Measurements from ENCODE around the gene PRKAR2B.

Gene PRKAR2B

DNA sequence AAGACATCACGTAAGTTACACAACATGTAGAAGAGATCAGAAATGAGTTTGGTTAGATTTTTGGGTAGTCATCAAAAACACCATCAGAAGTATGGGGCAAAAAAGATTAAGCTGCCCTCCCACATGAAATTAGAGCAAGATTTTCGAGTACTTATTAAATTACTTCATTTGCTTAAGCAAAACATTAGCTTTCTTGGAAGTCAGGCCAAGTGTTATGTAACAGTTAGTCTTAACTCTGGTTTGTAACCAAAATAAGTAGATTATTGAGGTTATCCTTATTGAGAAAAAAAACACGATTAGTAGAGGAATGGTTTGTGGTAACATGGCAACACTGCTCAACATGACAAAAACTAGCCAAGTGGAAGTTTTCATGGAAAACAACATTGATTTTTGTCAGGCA lies 162.2 kb downstream of the PRKAR2B start:
- TF ChIP-seq, protein P1, sequence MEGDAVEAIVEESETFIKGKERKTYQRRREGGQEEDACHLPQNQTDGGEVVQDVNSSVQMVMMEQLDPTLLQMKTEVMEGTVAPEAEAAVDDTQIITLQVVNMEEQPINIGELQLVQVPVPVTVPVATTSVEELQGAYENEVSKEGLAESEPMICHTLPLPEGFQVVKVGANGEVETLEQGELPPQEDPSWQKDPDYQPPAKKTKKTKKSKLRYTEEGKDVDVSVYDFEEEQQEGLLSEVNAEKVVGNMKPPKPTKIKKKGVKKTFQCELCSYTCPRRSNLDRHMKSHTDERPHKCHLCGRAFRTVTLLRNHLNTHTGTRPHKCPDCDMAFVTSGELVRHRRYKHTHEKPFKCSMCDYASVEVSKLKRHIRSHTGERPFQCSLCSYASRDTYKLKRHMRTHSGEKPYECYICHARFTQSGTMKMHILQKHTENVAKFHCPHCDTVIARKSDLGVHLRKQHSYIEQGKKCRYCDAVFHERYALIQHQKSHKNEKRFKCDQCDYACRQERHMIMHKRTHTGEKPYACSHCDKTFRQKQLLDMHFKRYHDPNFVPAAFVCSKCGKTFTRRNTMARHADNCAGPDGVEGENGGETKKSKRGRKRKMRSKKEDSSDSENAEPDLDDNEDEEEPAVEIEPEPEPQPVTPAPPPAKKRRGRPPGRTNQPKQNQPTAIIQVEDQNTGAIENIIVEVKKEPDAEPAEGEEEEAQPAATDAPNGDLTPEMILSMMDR (IDR thresholded peaks at IDR 0.05; ENCODE audit: poor library complexity, severe bottlenecking), result no peak
- no peak for ATAC-seq (ENCODE audit: low read depth)
- H3K4me1 ChIP-seq (ENCODE audit: insufficient read depth, poor library complexity, severe bottlenecking), result no peaks in the 10 kb centered on the region
- no peaks in the 10 kb centered on the region for H3K9me3 ChIP-seq (ENCODE audit: severe bottlenecking)
- no peak overlapping the region for H3K4me3 ChIP-seq (ENCODE audit: severe bottlenecking)
- H3K27ac ChIP-seq (ENCODE audit: poor library complexity, severe bottlenecking), result no peak overlapping the region
- H3K36me3 ChIP-seq (ENCODE audit: low read depth), result peaks cover 31% of the 10 kb centered on the region
- H3K27me3 ChIP-seq (ENCODE audit: insufficient read depth, poor library complexity, severe bottlenecking), result no peaks in the 10 kb centered on the region
- no peak for DNase-seq (ENCODE audit: low spot score)

DNA sequence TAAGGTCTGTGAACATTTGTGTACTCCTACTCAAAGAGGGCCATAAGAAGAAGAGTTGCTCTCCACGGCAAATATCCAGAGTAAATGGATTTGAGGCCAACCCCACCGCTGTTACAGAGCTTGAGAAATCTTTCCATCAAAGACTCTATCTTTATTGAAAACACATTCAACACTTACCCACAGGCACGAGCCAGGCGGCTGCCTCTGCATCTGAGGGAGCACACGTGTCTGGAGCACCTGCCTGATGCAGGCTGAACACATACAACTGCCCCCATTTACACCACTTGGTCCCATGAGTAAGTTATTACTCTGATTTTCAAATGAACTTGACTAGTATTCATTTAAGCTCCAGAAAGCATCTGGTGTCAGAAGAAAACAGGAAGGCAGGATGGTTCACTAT lies 163.0 kb downstream of the PRKAR2B start:
- peaks cover 23% of the 10 kb centered on the region for H3K36me3 ChIP-seq (ENCODE audit: low read depth)
- H3K4me3 ChIP-seq (ENCODE audit: severe bottlenecking), result no peak overlapping the region
- ATAC-seq (ENCODE audit: low read depth) (no peak), DNase-seq (ENCODE audit: low spot score) (no peak)
- no peak overlapping the region for H3K27ac ChIP-seq (ENCODE audit: poor library complexity, severe bottlenecking)
- TF ChIP-seq, protein P1 (IDR thresholded peaks at IDR 0.05; ENCODE audit: poor library complexity, severe bottlenecking), result no peak
- H3K27me3 ChIP-seq (ENCODE audit: insufficient read depth, poor library complexity, severe bottlenecking), result no peaks in the 10 kb centered on the region
- H3K9me3 ChIP-seq (ENCODE audit: severe bottlenecking), result no peaks in the 10 kb centered on the region
- H3K4me1 ChIP-seq (ENCODE audit: insufficient read depth, poor library complexity, severe bottlenecking), result no peaks in the 10 kb centered on the region

DNA sequence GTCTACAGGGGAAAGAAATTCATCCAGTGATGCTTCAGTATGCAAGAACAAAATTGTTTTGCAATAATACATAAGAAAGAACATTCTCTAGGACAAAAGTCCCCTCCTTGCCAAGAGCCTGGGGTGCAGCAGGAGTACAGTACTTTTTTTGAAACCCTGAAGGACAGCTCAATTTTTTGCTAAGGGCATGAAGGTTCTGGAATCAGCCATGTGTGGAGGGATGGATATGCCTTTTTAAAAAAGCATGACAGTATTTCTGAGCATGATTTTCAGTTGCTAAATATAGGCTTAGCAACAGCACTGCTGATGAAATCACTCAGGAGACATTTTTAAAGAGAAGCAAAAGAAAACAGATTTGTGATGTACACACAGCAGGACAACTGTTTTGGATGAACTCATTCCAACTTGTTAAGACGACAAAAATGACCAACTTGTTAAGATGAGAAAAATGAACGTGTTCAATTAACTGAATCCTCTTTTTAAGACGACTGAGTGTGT lies 163.6 kb downstream of the PRKAR2B start:
- peaks cover 17% of the 10 kb centered on the region for H3K36me3 ChIP-seq (ENCODE audit: low read depth)

DNA sequence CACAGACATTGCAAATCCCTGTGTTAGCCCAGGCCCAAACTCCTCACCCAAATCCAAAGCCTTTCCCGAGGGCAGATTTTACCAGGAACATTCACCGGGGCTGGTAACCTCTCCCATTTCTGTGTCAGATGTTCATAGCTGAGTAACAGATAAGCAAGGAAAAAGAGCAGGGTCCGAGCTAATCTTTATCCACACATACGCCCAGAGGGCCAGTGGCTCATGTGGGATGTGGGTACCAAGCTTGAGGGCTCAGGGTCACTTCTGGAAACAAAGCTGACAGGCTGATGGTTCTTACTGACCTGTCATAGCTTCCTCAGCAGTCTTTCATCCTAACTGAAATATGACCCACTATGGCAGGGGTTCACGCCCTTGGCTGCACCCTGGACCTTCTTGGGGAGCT lies 164.1 kb downstream of the PRKAR2B start:
- H3K36me3 ChIP-seq (ENCODE audit: low read depth), result peaks cover 16% of the 10 kb centered on the region

More for the DNA sequence above, 163.6 kb downstream of the PRKAR2B start:
- no peaks in the 10 kb centered on the region for H3K4me1 ChIP-seq (ENCODE audit: insufficient read depth, poor library complexity, severe bottlenecking)
- H3K27ac ChIP-seq (ENCODE audit: poor library complexity, severe bottlenecking), result no peak overlapping the region
- H3K4me3 ChIP-seq (ENCODE audit: severe bottlenecking), result no peak overlapping the region
- H3K9me3 ChIP-seq (ENCODE audit: severe bottlenecking), result no peaks in the 10 kb centered on the region
- no peak for DNase-seq (ENCODE audit: low spot score)
- no peaks in the 10 kb centered on the region for H3K27me3 ChIP-seq (ENCODE audit: insufficient read depth, poor library complexity, severe bottlenecking)
- TF ChIP-seq, protein P1 (IDR thresholded peaks at IDR 0.05; ENCODE audit: poor library complexity, severe bottlenecking), result no peak
- no peak for ATAC-seq (ENCODE audit: low read depth)

DNA sequence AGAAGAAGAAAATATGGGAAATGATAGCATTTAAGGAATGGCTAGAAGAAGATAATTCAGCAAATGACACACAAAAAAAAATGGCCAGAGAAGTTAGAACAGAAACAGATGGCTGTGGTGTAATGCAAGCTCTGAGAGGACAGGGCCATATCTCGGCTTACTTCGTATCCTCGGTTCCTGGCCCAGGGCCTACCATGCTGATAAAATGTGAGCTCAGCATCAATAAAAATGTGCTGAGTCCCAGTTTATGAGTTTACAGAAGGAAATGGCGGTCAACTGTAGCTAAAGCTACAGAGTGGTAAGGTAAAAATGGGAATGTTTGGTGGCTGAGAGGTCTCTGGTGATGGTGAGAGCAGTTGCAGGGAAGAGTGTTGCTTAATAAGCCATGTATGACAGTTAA lies 165.1 kb downstream of the PRKAR2B start:
- Histone ChIP-seq H3K36me3 (ENCODE audit: low read depth) (peaks cover 9% of the 10 kb centered on the region; the same call in 1 of the 2 replicates), H3K9me3 (ENCODE audit: severe bottlenecking) (no peaks in the 10 kb centered on the region), H3K4me3 (ENCODE audit: severe bottlenecking) (no peak overlapping the region), H3K27ac (ENCODE audit: poor library complexity, severe bottlenecking) (no peak overlapping the region), H3K4me1 (ENCODE audit: insufficient read depth, poor library complexity, severe bottlenecking) (no peaks in the 10 kb centered on the region), H3K27me3 (ENCODE audit: insufficient read depth, poor library complexity, severe bottlenecking) (no peaks in the 10 kb centered on the region)
- ATAC-seq (ENCODE audit: low read depth) (no peak), DNase-seq (ENCODE audit: low spot score) (no peak)
- TF ChIP-seq, protein P1 (IDR thresholded peaks at IDR 0.05; ENCODE audit: poor library complexity, severe bottlenecking), result no peak

More for the DNA sequence above, 164.1 kb downstream of the PRKAR2B start:
- no peaks in the 10 kb centered on the region for H3K4me1 ChIP-seq (ENCODE audit: insufficient read depth, poor library complexity, severe bottlenecking)
- TF ChIP-seq, protein P1 (IDR thresholded peaks at IDR 0.05; ENCODE audit: poor library complexity, severe bottlenecking), result no peak
- no peak for DNase-seq (ENCODE audit: low spot score)
- no peaks in the 10 kb centered on the region for H3K27me3 ChIP-seq (ENCODE audit: insufficient read depth, poor library complexity, severe bottlenecking)
- H3K4me3 ChIP-seq (ENCODE audit: severe bottlenecking), result no peak overlapping the region
- H3K27ac ChIP-seq (ENCODE audit: poor library complexity, severe bottlenecking), result no peak overlapping the region
- no peak for ATAC-seq (ENCODE audit: low read depth)
- no peaks in the 10 kb centered on the region for H3K9me3 ChIP-seq (ENCODE audit: severe bottlenecking)

Data from RWPE2 (cell line).